Ascending aorta (tissue), 2 donors: Measurements from ENCODE around the gene GRIA3. TPM values are rescaled to one million over a fixed set of nuclear protein-coding genes. Genes with fewer than 3 reads are reported as not detected.

ENCODE experiments used
- DNase-seq, 2 donors: peaks; one replicate each; pipeline ENCODE4 v3.0.0-alpha.2; 2019; ENCODE audit warnings: low spot score in 2 of 2
- H3K27ac ChIP-seq, 2 donors: fragments of 200-600 bp; sonication (generic); one replicate each; pipeline ENCODE4 v1.5.1; 2016 to 2017; ENCODE audit warnings: mild to moderate bottlenecking in 1 of 2
- H3K27me3 ChIP-seq: fragments of 200-600 bp; sonication (generic); one replicate; pipeline ENCODE4 v1.5.1; 2017
- H3K36me3 ChIP-seq, 2 donors: fragments of 200-600 bp; sonication (generic); one replicate each; pipeline ENCODE4 v1.5.1; 2016
- H3K4me1 ChIP-seq, 2 donors: fragments of 200-600 bp; sonication (generic); one replicate each; pipeline ENCODE4 v1.5.1; 2016 to 2017; ENCODE audit warnings: mild to moderate bottlenecking in 1 of 2
- H3K4me3 ChIP-seq, 2 donors: fragments of 200-600 bp; sonication (generic); one replicate each; pipeline ENCODE4 v1.5.1; 2016 to 2017; ENCODE audit warnings: mild to moderate bottlenecking in 1 of 2
- H3K9me3 ChIP-seq, 2 donors: fragments of 200-600 bp; sonication (generic); one replicate each; pipeline ENCODE4 v1.5.1; 2016
- intact Hi-C: fragments of 100-400 bp; cut with DNase I; formaldehyde crosslinking; loops from one replicate; pipeline ENCODE4 v1.15.1; 2023
- total RNA-seq: library from RNA; depleted of rRNA; stranded (reverse); fragments of >200 nt; gene quantifications from one replicate; pipeline ENCODE4 v1.1.0, GENCODE V29; 2016
- TF ChIP-seq, protein P1 (sequence below), 3 experiments: fragments of 200-600 bp in 2 of 3; fragments of 450-650 bp in 1 of 3; sonication (generic) in 2 of 3; IDR thresholded peaks; one replicate each; pipeline ENCODE4 v1.5.1; 2016 to 2019; ENCODE audit warnings: antibody characterized with exemption in 3 of 3, mild to moderate bottlenecking in 1 of 3, moderate library complexity in 1 of 3

Gene GRIA3
- total RNA-seq: 2.8 TPM

DNA sequence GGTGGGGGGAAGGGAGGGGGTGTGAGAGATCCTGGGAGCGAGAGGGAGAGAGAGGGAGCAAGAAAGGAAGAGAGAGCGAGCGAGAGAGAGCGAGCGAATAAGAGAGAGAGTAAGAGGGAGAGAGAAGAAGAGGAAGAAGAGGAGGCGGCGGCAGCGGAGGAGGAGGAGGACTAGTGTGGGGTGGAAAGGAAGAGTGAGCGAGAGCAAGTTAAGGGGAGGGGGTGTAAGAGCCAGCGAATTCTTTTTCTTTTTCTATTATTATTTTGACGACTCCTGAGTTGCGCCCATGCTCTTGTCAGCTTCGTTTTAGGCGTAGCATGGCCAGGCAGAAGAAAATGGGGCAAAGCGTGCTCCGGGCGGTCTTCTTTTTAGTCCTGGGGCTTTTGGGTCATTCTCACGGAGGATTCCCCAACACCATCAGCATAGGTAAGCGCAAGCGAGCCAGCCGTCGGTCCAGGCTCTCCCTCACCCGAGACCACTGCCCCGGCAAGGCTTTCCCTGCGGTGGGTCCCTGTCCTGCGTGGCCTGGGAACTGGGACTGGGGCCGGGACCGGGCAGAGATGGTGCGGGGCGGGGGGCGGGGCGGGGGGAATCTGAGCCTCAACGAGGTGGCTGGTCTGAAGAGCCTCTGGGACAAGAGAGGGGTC lies at the start of gene GRIA3:
TSS of gene GRIA3 (plus strand) at position 60 of the 647 bp plus-strand sequence. CDS start at position 318, 258 bp downstream.
- no peak for DNase-seq
- intact Hi-C loops: loop anchor here (5.0 kb wide), 1 partner anchor 238 kb away; no protein-coding TSS in a partner anchor

DNA sequence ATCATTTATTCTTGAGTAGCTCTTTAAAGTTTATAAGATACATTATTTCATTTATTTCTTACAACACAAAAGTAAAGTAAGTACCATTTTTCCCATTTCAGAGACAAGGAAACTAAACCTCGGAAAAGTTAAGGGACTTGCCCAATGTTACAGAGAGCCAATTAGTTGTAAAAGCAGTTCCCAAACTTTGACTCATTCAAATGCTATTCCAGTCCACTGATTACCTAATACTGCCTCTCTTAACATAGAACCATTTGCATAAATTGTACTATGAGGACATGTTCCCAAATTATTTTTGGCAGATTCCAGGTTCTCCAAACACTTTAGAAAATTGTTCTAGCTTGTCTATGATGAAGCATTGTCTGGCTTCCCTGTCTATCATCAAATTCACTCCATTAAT lies 45.6 kb upstream of the GRIA3 start:
- H3K36me3 ChIP-seq: no peaks in the 10 kb centered on the region
- no peaks in the 10 kb centered on the region for H3K4me1 ChIP-seq
- intact Hi-C loops: no loop called here
- peak overlapping the region in 1 of 2 donors; percentile 21 for H3K27ac ChIP-seq
- no peaks in the 10 kb centered on the region for H3K9me3 ChIP-seq
- TF ChIP-seq, protein P1, sequence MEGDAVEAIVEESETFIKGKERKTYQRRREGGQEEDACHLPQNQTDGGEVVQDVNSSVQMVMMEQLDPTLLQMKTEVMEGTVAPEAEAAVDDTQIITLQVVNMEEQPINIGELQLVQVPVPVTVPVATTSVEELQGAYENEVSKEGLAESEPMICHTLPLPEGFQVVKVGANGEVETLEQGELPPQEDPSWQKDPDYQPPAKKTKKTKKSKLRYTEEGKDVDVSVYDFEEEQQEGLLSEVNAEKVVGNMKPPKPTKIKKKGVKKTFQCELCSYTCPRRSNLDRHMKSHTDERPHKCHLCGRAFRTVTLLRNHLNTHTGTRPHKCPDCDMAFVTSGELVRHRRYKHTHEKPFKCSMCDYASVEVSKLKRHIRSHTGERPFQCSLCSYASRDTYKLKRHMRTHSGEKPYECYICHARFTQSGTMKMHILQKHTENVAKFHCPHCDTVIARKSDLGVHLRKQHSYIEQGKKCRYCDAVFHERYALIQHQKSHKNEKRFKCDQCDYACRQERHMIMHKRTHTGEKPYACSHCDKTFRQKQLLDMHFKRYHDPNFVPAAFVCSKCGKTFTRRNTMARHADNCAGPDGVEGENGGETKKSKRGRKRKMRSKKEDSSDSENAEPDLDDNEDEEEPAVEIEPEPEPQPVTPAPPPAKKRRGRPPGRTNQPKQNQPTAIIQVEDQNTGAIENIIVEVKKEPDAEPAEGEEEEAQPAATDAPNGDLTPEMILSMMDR (IDR thresholded peaks at IDR 0.05): no peak
- H3K4me3 ChIP-seq: no peak overlapping the region
- DNase-seq: no peak
- H3K27me3 ChIP-seq: no peaks in the 10 kb centered on the region

More for the DNA sequence above, at the start of gene GRIA3:
- TF ChIP-seq, protein P1 (IDR thresholded peaks at IDR 0.05): no peak
- Histone ChIP-seq H3K27me3 (no peaks in the 10 kb centered on the region), H3K9me3 (no peaks in the 10 kb centered on the region), H3K36me3 (no peaks in the 10 kb centered on the region), H3K4me3 (peak within 1 kb of the TSS; percentile 60 to 68), H3K27ac (peak within 1 kb of the TSS in 1 of 2 donors; percentile 27), H3K4me1 (no peaks in the 10 kb centered on the region)

DNA sequence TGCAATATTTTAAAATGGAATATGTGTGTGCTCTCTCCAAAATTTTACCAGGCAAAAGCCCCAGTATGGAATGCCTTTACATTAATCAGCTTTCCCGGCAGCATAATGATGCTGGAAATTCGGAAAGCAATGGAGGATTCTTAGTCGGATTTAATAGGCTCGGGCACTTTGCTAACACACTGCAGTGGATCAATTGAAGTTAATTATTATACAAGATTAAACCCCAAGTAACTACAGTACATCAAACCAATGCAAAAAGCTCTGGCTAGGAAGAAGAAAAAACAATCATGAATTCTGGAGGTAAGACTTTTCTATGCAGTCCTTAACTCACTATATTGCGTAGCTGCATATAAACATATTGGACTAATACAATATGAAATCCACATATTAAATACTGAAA lies 43.6 kb upstream of the GRIA3 start:
- no peak for DNase-seq
- intact Hi-C loops: no loop called here
- H3K4me3 ChIP-seq: no peak overlapping the region
- H3K36me3 ChIP-seq: no peaks in the 10 kb centered on the region
- H3K9me3 ChIP-seq: no peaks in the 10 kb centered on the region
- TF ChIP-seq, protein P1 (IDR thresholded peaks at IDR 0.05): no peak
- H3K27me3 ChIP-seq: no peaks in the 10 kb centered on the region
- H3K4me1 ChIP-seq: no peaks in the 10 kb centered on the region
- H3K27ac ChIP-seq: no peak overlapping the region

DNA sequence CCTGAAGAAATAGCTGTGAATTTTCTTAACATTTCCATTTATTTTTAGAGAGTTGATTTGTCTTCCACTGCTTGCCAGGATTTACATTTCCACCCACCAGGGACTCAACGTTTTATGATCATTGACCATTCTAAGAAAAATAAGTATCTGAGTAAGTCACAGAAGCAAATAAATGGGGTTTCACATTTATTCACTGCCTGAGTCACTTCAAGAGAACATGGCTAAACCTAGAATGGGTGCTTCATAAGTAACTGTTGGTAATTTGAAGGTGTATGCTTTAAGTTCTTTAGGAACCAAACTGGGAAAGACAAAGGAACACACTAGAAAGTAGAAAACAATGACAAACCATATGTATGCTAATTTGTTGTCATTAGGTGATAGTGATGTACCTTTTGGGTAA lies 43.2 kb upstream of the GRIA3 start:
- Histone ChIP-seq H3K4me3 (no peak overlapping the region), H3K27me3 (no peaks in the 10 kb centered on the region), H3K27ac (no peak overlapping the region), H3K36me3 (no peaks in the 10 kb centered on the region), H3K4me1 (no peaks in the 10 kb centered on the region), H3K9me3 (no peaks in the 10 kb centered on the region)
- DNase-seq: no peak
- intact Hi-C loops: no loop called here
- TF ChIP-seq, protein P1 (IDR thresholded peaks at IDR 0.05): no peak

DNA sequence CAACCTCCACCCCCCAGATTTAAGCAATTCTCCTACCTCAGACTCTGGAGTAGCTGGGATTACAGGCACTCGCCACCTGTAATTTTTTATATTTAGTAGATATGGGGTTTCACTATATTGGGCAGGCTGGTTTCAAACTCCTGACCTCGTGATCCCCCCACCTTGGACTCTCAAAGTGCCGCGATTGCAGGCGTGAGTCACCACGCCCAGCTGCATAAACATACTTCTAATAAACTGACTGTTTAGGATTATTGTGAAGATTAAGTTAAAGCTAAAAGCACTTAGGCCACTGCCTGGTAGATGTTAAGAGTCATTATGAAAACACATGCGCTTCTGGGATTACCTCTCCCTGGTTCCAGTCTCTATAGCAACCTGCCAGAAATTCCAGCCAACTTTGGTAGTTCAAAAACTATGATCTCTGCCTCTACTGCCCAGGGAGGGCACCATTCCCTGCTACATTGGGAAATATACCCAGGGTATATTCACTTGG lies 30.2 kb upstream of the GRIA3 start:
- Histone ChIP-seq H3K36me3 (no peaks in the 10 kb centered on the region), H3K4me3 (no peak overlapping the region), H3K4me1 (no peaks in the 10 kb centered on the region), H3K27ac (no peak overlapping the region), H3K27me3 (no peaks in the 10 kb centered on the region), H3K9me3 (no peaks in the 10 kb centered on the region)
- intact Hi-C loops: no loop called here
- TF ChIP-seq, protein P1 (IDR thresholded peaks at IDR 0.05): no peak
- no peak for DNase-seq
